ENCODE results near the gene GALK1. TPM values are rescaled to one million over a fixed set of nuclear protein-coding genes. Genes with fewer than 3 reads are reported as not detected.
A peak's percentile ranks its signal among the peaks of the same experiment; 100 is the strongest.
"Not testable (repeated sequence)": the region's sequence is repeated elsewhere in the genome, so short reads cannot be mapped to it uniquely, and the experiment has no call there.

Gene GALK1
- total RNA-seq, 2 experiments from 2014 or later: 43.4 to 50.7 TPM

GRCh38 chr17:75779250-75779986 lies 14.4 kb upstream of the GALK1 start:
- ChIA-PET POLR2A (interaction anchor here (0.7 to 7.5 kb wide), 14 partner anchors 10 to 125 kb away, joined by 3 to 215 read pairs (median 6); partner anchors contain the start of genes GALK1, MRPL38, TRIM65 and WBP2), CTCF (interaction anchor here (1.0 to 6.1 kb wide), 3 partner anchors 14 to 108 kb away, joined by 4 to 40 read pairs (median 13); partner anchors contain the start of gene GALK1)

GRCh38 chr17:75778861-75779249 lies 13.9 kb upstream of the GALK1 start:
- DNase-seq: peak; percentile 84
- H3K4me1 Mint-ChIP-seq (ENCODE audit: low read depth): peaks cover 42% of the 10 kb centered on the region
- H3K27ac Mint-ChIP-seq: peak overlapping the region; percentile 95
- ChIA-PET POLR2A (interaction anchor here (0.8 to 7.5 kb wide), 13 partner anchors 9 to 251 kb away, joined by 3 to 215 read pairs (median 7); partner anchors contain the start of genes GALK1, MRPL38, TRIM65 and WBP2), CTCF (interaction anchor here (0.8 to 6.1 kb wide), 6 partner anchors 7 to 83 kb away, joined by 3 to 40 read pairs (median 10); partner anchors contain the start of gene GALK1)
- intact Hi-C loops (cut with micrococcal nuclease): no loop called here
- TF ChIP-seq CTCF (IDR thresholded peaks at IDR 0.05): peak; percentile 80
- peak; percentile 2 for ATAC-seq
- peaks cover 2% of the 10 kb centered on the region for H3K27me3 Mint-ChIP-seq
- H3K36me3 Mint-ChIP-seq (ENCODE audit: low read depth): peaks cover 31% of the 10 kb centered on the region
- H3K4me3 Mint-ChIP-seq: peak overlapping the region; percentile 88
- H3K9me3 Mint-ChIP-seq: no peaks in the 10 kb centered on the region

More at GRCh38 chr17:75779250-75779986, 14.4 kb upstream of the GALK1 start:
- intact Hi-C loops (cut with micrococcal nuclease): no loop called here
- ATAC-seq (peak; percentile 69), DNase-seq (peak; percentile 96)
- Mint-ChIP-seq H3K9me3 (no peaks in the 10 kb centered on the region), H3K36me3 (ENCODE audit: low read depth) (peaks cover 31% of the 10 kb centered on the region), H3K4me3 (peak overlapping the region; percentile 88), H3K27ac (peak overlapping the region; percentile 95), H3K27me3 (peaks cover 2% of the 10 kb centered on the region), H3K4me1 (ENCODE audit: low read depth) (peaks cover 42% of the 10 kb centered on the region)
- TF ChIP-seq CTCF (IDR thresholded peaks at IDR 0.05): no peak

- intact Hi-C loops (cut with micrococcal nuclease); H3K27me3 Mint-ChIP-seq; ATAC-seq; H3K9me3 Mint-ChIP-seq; DNase-seq: not testable (repeated sequence)
- Mint-ChIP-seq H3K27ac (peak overlapping the region; percentile 95), H3K36me3 (ENCODE audit: low read depth) (peaks cover 31% of the 10 kb centered on the region), H3K4me3 (peak overlapping the region; percentile 88), H3K4me1 (ENCODE audit: low read depth) (peaks cover 36% of the 10 kb centered on the region)
- POLR2A ChIA-PET: interaction anchor here (0.5 to 7.5 kb wide), 19 partner anchors 7 to 336 kb away, joined by 3 to 215 read pairs (median 7); partner anchors contain the start of genes GALK1, MRPL38, TRIM65 and UNK
- CTCF ChIA-PET: interaction anchor here (0.8 to 6.1 kb wide), 10 partner anchors 8 to 83 kb away, joined by 3 to 40 read pairs (median 10); partner anchors contain the start of gene GALK1
Observed at GRCh38 chr17:75778066-75778860, 13.3 kb upstream of the GALK1 start.

GRCh38 chr17:75777296-75777922 lies 12.4 kb upstream of the GALK1 start:
- peaks cover 2% of the 10 kb centered on the region for H3K27me3 Mint-ChIP-seq
- H3K9me3 Mint-ChIP-seq: no peaks in the 10 kb centered on the region
- H3K4me3 Mint-ChIP-seq: peak overlapping the region; percentile 88
- no peak for DNase-seq
- H3K4me1 Mint-ChIP-seq (ENCODE audit: low read depth): peaks cover 31% of the 10 kb centered on the region
- TF ChIP-seq CTCF (IDR thresholded peaks at IDR 0.05): no peak
- intact Hi-C loops (cut with micrococcal nuclease): no loop called here
- H3K36me3 Mint-ChIP-seq (ENCODE audit: low read depth): peaks cover 31% of the 10 kb centered on the region
- no peak for ATAC-seq
- H3K27ac Mint-ChIP-seq: peak overlapping the region; percentile 70
- ChIA-PET CTCF (interaction anchor here (0.7 to 6.1 kb wide), 12 partner anchors 9 to 119 kb away, joined by 3 to 40 read pairs (median 6); partner anchors contain the start of genes GALK1 and TRIM65), POLR2A (interaction anchor here (0.5 to 7.5 kb wide), 20 partner anchors 8 to 515 kb away, joined by 3 to 215 read pairs (median 11); partner anchors contain the start of genes GALK1, TRIM65, UNC13D and UNK)

All from activated CD8-positive, alpha-beta T cell treated with anti-CD3 and anti-CD28 coated beads for 36 hours (primary cell).